Panc1 (cell line): ENCODE data around the gene CRIM1. TPM values are rescaled to one million over a fixed set of nuclear protein-coding genes. Genes with fewer than 3 reads are reported as not detected.

Experiments used
- ATAC-seq: fragments of 200-7000 bp; cut with Tn5 transposase; 2 replicates; pipeline ENCODE4 v1.9.1; 2020; ENCODE audit warnings: mild to moderate bottlenecking, moderate library complexity
- BruUV-seq: library from RNA; stranded (reverse); fragments of 400-500 nt; replicated peaks from 2 replicates; lab custom pipeline; 2021; lab: Mats Ljungman, UMichigan
- CTCF ChIA-PET: fragments of 300-600 bp; sonication (Branson Sonifier 250); formaldehyde crosslinking; loops from one replicate; lab custom pipeline; 2022; ENCODE audit warnings: antibody characterized with exemption; lab: Charles Lee
- POLR2A ChIA-PET: fragments of 300-600 bp; sonication (Branson Sonifier 250); formaldehyde crosslinking; loops from one replicate; lab custom pipeline; 2022; ENCODE audit warnings: antibody characterized with exemption; lab: Charles Lee
- DNase-seq: peaks from one replicate; pipeline ENCODE4 v3.0.0-alpha.2; 2010; ENCODE audit warnings: low read depth, low spot score
- H3K27ac ChIP-seq: 2 replicates; pipeline ENCODE4 v1.5.1; 2011; ENCODE audit warnings: mild to moderate bottlenecking, low read length, inconsistent platforms
- H3K27me3 ChIP-seq: fragments of 200-500 bp; sonication (Bioruptor generic); 2 replicates; pipeline ENCODE4 v1.6.0; 2014; ENCODE audit warnings: low read length, inconsistent platforms; ENCODE audit not compliant: control insufficient read depth, insufficient read depth
- H3K36me3 ChIP-seq: fragments of 200-500 bp; sonication (Bioruptor generic); 2 replicates; pipeline ENCODE4 v1.5.1; 2014; ENCODE audit warnings: inconsistent platforms, mild to moderate bottlenecking, low read length, moderate library complexity; ENCODE audit not compliant: control insufficient read depth, insufficient read depth
- H3K4me1 ChIP-seq: 2 replicates; pipeline ENCODE4 v1.5.1; 2011; ENCODE audit warnings: inconsistent platforms, mild to moderate bottlenecking, low read length, moderate library complexity; ENCODE audit not compliant: control insufficient read depth, insufficient read depth
- H3K4me3 ChIP-seq, 2 experiments: 2 replicates each; pipeline ENCODE4 v1.5.1; 2011 to 2012; ENCODE audit warnings: low read depth in 2 of 2, low read length in 2 of 2, mild to moderate bottlenecking in 2 of 2, inconsistent platforms in 1 of 2, moderate library complexity in 1 of 2
- H3K9me3 ChIP-seq: fragments of 200-500 bp; sonication (Bioruptor generic); 2 replicates; pipeline ENCODE4 v1.5.1; 2014; ENCODE audit warnings: low read depth, mild to moderate bottlenecking, inconsistent platforms, low read length, moderate library complexity; ENCODE audit not compliant: control insufficient read depth, insufficient read depth
- POLR2AphosphoS5 ChIP-seq: IDR thresholded peaks from 2 replicates; pipeline ENCODE4 v1.6.1; 2012; ENCODE audit warnings: mild to moderate bottlenecking, low read depth, low read length, moderate library complexity
- SIN3A ChIP-seq: IDR thresholded peaks from 2 replicates; pipeline ENCODE4 v1.6.1; 2012; ENCODE audit warnings: low read depth, mild to moderate bottlenecking, low read length, moderate library complexity, borderline replicate concordance; ENCODE audit not compliant: insufficient read depth
- TCF7L2 ChIP-seq: IDR thresholded peaks from 2 replicates; pipeline ENCODE4 v1.6.1; 2011; ENCODE audit warnings: mild to moderate bottlenecking, low read depth, low read length, inconsistent platforms
- in situ Hi-C: cut with HindIII; loops from 2 replicates; pipeline ENCODE4 v1.10.0; 2016; ENCODE audit warnings: low sequenced_read_pairs, low pct_unique_long_range_greater_than_20kb
- intact Hi-C: fragments of 100-400 bp; cut with micrococcal nuclease; formaldehyde crosslinking; loops from one replicate; pipeline ENCODE4 v1.10.0; 2022; ENCODE audit not compliant: unreplicated experiment
- total RNA-seq: library from RNA; stranded (reverse); gene quantifications from one replicate; pipeline ENCODE4 v1.2.1, GENCODE V29; 2021; ENCODE audit not compliant: unreplicated experiment
- TF ChIP-seq, protein P1 (sequence below), 2 experiments: IDR thresholded peaks; 2 replicates each; pipeline ENCODE4 v1.6.1; 2011 to 2012; ENCODE audit warnings: low read depth in 2 of 2, control low read depth in 1 of 2, low read length in 1 of 2, mild to moderate bottlenecking in 1 of 2, moderate library complexity in 1 of 2; ENCODE audit not compliant: insufficient read depth in 1 of 2
- TF ChIP-seq, protein P2 (sequence below): fragments of 450-650 bp; IDR thresholded peaks from 2 replicates; pipeline ENCODE4 v1.5.1; 2017; ENCODE audit warnings: mild to moderate bottlenecking

CRIM1 gene
- total RNA-seq, 1 experiment from 2014 or later: 290 TPM

DNA sequence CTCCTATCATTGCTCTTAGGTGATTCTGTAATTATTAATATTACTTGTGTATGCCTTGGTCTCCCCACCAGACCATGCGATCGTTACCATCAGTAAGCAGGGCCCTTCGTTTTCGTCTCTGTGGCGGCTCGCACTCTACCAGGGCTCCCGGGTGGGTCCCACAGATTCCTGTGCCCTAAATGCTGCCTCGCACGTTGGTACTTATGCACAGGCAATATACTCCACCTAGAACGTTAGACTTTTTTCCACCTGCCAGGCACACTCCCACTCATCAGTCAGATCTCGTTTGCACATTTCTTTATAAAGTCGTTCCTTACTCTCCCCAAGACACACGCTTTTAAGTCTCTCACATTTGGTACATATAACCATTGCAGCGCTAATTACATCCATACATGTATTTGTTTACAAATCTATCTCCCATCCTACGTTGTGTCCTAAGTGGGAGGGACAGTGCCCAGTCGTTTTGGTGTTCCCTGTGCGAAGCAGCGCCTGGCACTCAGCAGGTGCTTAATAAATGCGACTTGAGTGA lies 241.5 kb downstream of the CRIM1 start:
- peak overlapping the region; percentile 95 to 96 for H3K4me3 ChIP-seq
- CTCF ChIA-PET: interaction anchor here (0.9 kb wide), 1 partner anchor 75 kb away, joined by 3 read pairs; no protein-coding TSS in a partner anchor
- POLR2A ChIA-PET: no interaction called here
- peak overlapping the region; percentile 93 for H3K27ac ChIP-seq
- H3K27me3 ChIP-seq: no peaks in the 10 kb centered on the region
- H3K36me3 ChIP-seq: peaks cover 4% of the 10 kb centered on the region; the same call in 1 of the 2 replicates
- TSS peak; percentile 78 for BruUV-seq
- intact Hi-C loops: no loop called here
- DNase-seq (no peak), ATAC-seq (peak; percentile 0; the same call in 1 of the 2 replicates)
- no peak for TF ChIP-seq TCF7L2
- no peak for TF ChIP-seq POLR2AphosphoS5
- TF ChIP-seq, protein P1, sequence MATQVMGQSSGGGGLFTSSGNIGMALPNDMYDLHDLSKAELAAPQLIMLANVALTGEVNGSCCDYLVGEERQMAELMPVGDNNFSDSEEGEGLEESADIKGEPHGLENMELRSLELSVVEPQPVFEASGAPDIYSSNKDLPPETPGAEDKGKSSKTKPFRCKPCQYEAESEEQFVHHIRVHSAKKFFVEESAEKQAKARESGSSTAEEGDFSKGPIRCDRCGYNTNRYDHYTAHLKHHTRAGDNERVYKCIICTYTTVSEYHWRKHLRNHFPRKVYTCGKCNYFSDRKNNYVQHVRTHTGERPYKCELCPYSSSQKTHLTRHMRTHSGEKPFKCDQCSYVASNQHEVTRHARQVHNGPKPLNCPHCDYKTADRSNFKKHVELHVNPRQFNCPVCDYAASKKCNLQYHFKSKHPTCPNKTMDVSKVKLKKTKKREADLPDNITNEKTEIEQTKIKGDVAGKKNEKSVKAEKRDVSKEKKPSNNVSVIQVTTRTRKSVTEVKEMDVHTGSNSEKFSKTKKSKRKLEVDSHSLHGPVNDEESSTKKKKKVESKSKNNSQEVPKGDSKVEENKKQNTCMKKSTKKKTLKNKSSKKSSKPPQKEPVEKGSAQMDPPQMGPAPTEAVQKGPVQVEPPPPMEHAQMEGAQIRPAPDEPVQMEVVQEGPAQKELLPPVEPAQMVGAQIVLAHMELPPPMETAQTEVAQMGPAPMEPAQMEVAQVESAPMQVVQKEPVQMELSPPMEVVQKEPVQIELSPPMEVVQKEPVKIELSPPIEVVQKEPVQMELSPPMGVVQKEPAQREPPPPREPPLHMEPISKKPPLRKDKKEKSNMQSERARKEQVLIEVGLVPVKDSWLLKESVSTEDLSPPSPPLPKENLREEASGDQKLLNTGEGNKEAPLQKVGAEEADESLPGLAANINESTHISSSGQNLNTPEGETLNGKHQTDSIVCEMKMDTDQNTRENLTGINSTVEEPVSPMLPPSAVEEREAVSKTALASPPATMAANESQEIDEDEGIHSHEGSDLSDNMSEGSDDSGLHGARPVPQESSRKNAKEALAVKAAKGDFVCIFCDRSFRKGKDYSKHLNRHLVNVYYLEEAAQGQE (IDR thresholded peaks at IDR 0.05; ENCODE audit: insufficient read depth in 1 of 2, low read depth in 2 of 2, low read length in 1 of 2): no peak
- TF ChIP-seq, protein P2, sequence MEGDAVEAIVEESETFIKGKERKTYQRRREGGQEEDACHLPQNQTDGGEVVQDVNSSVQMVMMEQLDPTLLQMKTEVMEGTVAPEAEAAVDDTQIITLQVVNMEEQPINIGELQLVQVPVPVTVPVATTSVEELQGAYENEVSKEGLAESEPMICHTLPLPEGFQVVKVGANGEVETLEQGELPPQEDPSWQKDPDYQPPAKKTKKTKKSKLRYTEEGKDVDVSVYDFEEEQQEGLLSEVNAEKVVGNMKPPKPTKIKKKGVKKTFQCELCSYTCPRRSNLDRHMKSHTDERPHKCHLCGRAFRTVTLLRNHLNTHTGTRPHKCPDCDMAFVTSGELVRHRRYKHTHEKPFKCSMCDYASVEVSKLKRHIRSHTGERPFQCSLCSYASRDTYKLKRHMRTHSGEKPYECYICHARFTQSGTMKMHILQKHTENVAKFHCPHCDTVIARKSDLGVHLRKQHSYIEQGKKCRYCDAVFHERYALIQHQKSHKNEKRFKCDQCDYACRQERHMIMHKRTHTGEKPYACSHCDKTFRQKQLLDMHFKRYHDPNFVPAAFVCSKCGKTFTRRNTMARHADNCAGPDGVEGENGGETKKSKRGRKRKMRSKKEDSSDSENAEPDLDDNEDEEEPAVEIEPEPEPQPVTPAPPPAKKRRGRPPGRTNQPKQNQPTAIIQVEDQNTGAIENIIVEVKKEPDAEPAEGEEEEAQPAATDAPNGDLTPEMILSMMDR: no peak
- TF ChIP-seq SIN3A: no peak
- in situ Hi-C loops: no loop called here
- H3K9me3 ChIP-seq: peaks cover 3% of the 10 kb centered on the region; the same call in 1 of the 2 replicates
- H3K4me1 ChIP-seq: peaks cover 13% of the 10 kb centered on the region

DNA sequence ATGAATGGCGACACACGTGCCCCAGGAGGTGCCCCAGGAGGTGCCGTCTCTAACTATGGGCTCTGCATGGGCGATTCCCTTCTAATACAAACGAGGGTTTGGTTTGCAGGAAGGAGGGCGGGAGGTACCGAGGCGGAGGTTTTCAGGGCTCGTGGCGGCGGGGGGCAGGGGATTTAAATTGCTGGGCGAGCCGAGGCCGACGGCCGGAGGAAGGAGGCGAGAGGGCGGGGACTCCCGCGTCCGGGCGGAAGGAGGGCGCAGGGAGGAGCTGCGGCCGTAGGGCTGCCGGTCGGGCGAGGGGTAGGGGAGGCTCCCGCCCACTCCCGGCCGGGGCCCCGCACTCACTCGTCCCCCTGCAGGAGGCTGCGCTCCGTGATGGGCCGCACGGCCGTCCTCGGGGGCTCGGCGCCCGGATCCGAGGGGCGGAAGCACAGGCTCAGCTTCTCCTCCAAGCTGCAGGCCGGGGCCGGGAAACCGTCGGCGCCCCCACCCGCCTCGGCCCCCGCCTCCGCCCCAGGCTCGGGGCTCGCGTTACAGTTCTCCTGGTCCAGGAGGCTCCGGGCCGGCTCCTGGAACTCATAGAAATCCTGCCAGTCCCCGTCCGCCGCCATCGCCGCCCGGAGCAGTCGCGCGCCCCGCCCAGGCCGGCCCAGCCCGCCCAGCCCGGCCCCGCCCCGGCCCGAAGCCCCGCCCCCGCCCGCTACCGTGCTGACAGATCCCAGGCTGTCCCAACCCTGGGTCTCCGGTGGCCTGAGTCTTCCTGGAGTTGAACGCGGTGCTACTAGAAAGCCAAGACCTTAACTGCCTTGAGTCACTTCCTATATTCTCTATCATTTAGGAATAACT lies 242.2 kb downstream of the CRIM1 start, which contains the start of gene FEZ2:
Gene FEZ2, minus strand, starts transcription at position 637 of the 846 bp plus-strand sequence. Its CDS starts 26 bp downstream, at position 611.
- no TSS peak for BruUV-seq
- H3K4me3 ChIP-seq: peak within 1 kb of the TSS; percentile 95 to 96
- H3K4me1 ChIP-seq: peaks cover 12% of the 10 kb centered on the region
- H3K27me3 ChIP-seq: no peaks in the 10 kb centered on the region
- POLR2A ChIA-PET: interaction anchor here (0.6 kb wide), 1 partner anchor 41 kb away, joined by 3 read pairs; no protein-coding TSS in a partner anchor
- intact Hi-C loops: no loop called here
- CTCF ChIA-PET: interaction anchor here (0.6 to 0.9 kb wide), 2 partner anchors 35 to 75 kb away, joined by 3 read pairs; no protein-coding TSS in a partner anchor
- in situ Hi-C loops: no loop called here
- H3K9me3 ChIP-seq: peaks cover 3% of the 10 kb centered on the region; the same call in 1 of the 2 replicates
- H3K36me3 ChIP-seq: peaks cover 4% of the 10 kb centered on the region; the same call in 1 of the 2 replicates
- TF ChIP-seq TCF7L2 (no peak), SIN3A (peak; percentile 54; the same call in 1 of the 2 replicates), POLR2AphosphoS5 (no peak)
- TF ChIP-seq, protein P2: no peak
- TF ChIP-seq, protein P1 (IDR thresholded peaks at IDR 0.05; ENCODE audit: insufficient read depth in 1 of 2, low read depth in 2 of 2, low read length in 1 of 2): no peak
- peak within 1 kb of the TSS; percentile 93 for H3K27ac ChIP-seq
- no peak for DNase-seq
- peak; percentile 98 for ATAC-seq
